HK-2 (cell line): Measurements from ENCODE around the gene SH3RF3.

Source experiments
- DNase-seq: peaks from one replicate; pipeline ENCODE4 v3.0.0-alpha.2; 2018; ENCODE audit not compliant: unreplicated experiment

Gene SH3RF3

DNA sequence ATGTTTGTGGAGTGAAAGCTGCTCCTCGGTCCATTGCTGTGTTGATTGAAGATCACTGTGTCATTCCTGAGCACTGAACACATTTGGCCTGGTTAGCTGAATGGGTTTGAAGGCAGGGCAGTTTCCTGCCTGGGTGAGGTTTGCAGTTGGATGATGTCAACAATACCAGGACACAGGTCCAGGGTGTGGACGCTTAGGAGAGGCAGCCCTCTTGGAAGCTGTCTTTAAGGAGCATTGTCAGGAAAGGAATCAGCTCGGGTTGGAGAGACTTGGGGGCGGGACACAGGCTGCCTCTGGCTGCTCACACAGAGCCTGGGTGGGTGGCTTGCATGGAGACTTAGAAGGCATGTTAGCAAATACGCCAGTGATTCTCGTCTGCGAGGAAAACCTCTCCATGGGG lies 247.1 kb downstream of the SH3RF3 start:
- DNase-seq = no peak

DNA sequence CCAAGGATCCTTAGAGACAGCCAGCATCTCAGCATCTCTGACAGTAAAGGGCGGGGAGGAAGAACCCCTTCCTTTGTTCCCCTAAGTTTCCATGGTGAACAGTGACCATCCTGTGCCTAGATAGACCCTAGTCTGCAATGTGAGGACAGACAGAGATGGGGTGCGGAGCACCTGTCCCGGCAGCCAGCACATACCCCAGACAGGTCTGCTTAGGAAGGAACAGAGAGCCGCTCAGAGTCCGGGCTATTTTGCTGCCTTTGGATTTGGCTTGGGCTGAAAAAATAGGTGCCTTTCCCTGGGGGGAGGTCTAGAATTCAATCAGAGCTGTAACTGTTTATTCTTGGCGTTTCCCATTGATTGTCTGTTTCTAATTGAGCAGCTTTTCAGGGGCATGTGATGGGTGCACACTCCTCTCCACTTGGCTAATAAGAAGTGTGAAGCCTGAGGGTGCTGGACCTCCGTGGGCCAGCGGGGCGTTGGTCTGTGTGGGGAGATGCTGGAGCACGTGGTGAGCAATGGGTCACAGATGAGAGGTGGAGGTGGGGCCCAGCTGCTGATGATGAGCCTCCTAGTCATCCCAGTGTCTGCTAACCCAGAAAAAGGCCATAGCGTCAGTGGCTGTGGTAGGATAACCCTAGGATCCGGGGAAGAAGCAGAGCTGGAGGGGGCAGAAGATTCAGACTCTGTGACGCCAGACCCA lies 247.9 kb downstream of the SH3RF3 start:
- no peak for DNase-seq

DNA sequence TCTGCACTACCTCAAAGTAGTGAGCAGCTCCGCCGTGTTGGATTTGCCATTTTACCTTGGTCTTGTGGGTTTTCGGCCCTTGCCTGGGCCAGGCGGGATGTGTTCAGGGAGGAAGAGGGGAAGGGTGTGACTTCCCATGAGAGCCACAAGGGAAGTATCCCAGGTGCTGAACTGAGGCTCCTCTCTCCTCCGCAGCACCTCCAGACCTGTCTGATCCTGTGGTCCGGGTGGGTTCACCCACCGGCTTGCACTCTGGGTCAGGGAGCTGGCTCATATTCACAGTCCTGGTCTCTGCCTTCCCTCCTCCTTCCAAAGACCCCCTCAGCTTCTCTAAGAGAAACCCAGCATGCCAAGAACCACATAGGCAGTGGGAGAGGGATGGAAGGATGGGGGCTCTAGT lies 249.0 kb downstream of the SH3RF3 start:
- DNase-seq = no peak

DNA sequence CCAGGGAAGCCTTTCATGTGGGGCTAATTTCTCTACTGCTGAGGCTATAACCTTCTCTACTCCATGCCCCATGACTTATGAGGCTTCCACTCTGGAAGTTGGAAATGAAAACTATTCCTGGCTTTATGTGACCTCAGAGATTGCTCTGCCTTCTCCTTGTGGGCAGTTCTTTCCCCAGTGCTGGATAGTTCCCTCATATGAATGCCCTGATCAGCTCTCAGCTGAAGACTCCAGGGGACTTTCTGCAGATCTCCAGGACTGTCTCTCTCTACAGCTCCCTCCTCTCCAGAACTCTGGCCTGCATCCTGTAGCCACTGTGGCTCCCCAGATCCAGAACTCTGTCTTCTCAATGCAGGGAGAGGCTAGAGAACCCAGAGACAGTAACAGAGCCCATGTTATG lies 249.7 kb downstream of the SH3RF3 start:
- no peak for DNase-seq

DNA sequence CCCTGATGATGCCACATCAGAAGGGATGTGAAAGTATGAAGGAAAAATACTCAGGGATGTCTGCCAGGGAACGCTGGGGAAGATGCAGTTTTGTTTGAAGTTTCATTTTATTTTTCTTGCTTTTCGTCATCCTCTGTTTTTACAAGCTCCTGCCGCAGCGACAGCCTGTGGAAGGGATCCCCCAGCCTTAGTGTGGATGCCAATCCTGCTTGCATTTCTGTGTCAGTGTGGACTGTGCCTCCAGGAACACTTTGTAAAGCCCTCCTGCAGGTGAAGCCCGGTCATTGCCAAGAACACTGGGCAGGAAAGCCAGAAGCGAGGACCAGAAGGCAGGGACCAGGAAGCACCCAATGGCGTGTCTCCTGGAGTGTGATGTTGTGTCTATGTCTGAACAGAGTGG lies 250.5 kb downstream of the SH3RF3 start:
- no peak for DNase-seq

DNA sequence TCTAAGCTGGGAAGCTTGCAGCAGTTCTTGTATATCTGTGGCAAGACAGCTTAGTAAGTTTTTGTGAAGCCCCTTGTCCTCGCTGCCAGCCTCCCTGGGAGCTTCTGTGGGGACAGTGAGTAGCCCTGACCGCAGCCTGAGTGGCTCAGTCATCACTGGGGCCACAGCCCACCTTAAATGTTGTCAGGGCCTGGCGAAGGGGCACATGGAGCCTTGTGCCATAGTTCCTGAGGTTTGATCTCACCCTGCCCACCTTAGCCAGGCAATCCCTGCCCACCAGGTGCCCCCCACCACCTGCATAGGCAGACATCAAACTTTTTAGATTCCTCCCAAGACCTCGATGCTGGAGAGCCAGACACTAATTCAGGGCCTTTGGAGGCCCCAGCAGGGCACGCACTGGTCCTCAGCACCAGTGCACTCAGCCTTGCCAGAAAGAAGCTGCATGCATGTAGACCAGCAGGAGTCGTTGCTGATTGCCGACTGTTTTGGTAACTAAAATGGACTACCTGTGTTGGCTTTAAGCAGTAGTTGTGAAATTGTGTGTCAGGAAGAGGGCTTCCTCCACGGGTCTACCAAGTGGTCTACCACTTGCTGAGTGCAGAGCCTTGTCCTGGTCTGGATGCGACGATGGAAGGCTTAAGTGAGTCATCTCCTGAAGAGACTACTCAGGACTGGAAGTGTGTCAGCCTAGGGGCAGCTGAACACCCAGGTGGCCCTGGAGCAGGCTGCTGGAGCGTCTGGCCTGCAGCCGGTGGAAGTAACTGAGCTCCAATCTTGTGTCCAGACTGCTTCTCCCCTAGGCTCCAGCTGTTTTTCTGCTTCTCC lies 251.7 kb downstream of the SH3RF3 start:
- no peak for DNase-seq

DNA sequence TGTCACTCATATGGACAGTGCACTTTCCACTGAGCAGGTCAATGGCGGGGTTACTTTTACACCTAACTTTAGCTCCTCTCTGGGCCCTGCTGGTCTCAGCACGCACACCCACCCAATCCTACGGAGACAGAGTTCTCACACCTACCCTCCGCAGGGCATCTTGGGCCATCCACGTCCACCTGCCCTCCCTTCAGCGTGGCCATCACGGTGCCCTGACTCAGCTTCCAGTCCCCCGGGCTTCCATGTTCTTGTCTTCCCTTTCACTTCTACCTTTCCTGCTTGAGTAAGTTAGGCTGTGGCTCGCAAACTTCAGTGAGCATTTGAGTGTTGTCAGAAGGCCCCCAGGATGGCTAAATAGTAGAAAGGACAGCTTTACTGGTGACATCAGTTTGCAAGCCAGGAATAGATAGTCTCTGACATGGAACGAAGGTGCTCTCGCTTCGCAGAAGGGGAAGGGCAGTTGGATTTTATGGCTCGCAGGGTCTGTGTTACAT lies 252.4 kb downstream of the SH3RF3 start:
- DNase-seq = no peak

DNA sequence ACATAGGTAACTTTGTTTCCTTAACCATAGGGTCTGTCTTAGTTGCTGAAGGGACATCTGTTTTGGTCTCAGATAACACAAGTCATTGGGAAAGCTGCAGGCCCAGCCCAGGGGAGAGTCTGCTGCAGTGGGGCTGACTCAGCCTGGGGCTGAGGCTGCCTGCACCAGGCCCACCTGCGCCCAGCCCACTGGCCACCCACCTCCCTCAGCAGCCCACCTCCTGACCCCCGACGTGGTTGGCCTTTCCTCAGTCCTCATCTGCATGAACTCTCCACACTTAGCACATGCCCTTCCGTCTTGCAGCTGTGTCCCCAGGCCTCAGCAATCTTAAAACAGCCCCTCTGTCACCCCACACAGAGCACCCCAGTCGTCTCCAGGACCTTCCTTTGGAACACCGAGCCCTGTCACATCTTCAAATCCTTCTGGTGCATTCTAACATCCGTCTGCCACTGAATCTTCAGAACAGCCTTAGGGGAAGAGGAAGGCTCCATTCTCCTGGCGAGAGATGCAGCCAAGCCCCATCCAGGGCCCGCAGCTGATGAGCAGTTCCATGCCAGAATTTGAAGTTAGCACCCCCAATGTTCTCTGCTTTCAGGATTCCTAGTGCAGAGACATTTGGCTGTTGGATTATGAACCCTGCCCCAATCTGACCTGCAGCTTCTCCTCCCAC lies 253.4 kb downstream of the SH3RF3 start:
- DNase-seq = no peak

DNA sequence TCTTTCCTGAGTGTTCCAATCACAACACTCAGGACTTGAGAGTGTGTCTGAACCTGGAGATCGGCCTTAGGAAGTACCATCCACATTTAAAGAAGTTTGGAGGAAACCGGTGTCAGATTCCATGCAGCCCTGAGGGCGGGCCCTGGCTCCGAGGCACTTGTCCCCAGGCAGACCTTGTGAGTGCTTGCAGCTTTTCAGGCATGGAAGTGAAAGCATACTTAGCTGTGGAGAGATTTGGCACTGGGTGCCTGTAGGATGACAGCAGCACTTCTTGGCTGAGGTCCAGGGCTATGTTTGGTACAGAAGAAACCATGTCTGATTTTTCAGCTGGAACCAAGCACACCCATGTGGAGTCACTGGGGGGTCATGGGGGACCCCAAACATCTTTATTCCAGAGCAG lies 253.9 kb downstream of the SH3RF3 start:
- DNase-seq = no peak

DNA sequence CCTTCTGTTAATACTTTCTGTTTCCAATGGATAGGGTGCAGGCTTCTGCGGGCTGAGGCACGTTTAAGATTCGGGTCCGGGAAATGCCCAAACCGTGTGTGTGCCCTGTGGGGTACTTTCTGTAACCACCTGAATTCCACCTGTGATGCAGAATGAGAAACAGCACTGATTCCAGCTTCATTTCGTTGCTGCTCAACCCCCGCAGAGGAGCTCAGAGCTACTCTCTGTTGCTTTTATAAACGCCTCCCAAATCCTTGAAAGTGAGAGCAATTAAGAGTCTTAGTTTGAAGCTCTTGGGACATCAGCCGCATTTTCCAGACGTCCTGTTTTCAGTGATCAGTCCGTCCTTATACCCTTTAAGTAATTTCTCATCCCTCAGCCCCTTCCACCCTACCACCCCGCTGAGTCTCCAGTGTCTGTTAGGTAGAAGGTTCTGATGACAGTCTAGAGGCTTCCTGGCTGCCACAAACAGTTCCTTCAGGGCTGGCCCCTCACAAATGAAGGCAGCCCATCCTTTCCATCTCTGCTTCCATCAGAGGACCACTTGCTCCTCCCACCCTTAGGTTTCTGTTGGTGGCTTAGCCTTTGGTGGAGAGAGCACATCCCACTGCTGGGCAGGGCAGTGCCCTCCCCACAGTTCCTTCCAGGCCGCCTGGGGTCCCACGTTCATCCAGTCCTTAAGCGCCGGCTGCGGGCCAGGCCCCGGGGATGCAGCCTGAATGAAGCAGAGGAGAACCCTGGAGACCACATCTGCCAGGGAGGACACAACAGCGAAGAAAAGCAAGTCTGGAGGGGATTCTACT lies 254.7 kb downstream of the SH3RF3 start:
- DNase-seq = no peak

DNA sequence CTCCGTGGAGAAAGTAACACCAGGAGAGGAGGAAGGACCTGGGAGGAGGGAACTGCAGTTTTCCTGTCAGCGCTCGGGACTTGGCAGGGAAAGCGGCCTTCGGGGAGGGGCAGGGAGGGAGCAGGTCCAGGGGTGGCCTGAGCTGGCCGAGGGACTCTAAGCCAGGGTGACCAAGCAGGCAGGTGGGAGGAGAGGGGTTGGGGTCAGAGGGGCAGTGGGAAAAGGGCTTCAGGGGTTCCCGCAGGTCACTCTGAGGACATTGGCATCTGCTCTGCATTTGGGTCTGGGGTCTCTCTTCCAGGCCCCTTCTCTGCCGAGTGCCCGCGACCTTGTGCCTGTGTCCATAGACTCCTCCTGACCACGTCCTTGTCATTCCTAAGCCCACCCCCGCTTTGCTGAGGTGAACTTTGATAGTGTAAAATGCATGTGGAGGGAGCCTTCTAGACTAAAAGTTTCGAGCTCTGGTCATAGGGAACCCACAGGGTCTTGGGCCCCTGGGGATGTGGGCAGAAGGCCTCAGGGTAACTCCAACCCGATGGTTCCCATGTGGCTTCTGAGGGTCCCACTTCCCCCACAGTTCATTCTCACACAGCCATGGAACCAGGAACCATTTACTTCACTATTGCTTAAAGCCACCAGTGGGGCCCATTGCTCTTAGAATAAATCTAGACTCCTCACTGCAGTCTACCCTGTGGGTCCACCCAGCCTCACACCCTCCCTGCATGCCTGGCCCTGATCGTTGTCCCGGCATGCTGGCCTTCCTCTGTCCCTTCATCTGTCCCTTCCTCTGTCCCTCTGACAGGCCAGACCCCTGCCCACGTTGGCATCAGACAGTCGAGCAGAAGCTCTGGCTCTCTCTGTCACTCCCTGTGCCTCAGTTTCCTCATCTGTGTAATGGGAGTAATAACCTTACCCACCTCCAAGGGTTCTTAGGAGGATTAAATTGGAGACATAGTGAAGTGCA lies 255.6 kb downstream of the SH3RF3 start:
- DNase-seq = no peak

DNA sequence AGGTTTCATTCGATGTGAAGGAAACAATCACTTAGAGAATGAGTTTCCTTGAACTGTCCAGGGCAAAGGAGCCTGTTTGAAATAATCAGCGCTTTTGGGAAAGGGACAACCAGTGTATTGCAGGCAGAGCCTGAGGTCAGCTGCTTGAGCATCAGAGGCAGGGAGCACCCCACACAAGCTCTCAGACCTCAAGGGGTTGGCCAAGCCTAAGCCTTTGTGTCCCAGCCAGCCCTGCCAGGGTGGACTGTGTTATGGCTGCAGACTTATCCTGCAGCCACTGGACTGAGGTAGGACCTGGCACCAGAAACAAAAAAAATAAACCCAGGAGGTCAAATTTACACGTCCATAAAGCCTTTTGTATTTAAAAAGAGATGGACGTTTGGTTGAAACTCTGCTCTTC lies 256.5 kb downstream of the SH3RF3 start:
- no peak for DNase-seq

DNA sequence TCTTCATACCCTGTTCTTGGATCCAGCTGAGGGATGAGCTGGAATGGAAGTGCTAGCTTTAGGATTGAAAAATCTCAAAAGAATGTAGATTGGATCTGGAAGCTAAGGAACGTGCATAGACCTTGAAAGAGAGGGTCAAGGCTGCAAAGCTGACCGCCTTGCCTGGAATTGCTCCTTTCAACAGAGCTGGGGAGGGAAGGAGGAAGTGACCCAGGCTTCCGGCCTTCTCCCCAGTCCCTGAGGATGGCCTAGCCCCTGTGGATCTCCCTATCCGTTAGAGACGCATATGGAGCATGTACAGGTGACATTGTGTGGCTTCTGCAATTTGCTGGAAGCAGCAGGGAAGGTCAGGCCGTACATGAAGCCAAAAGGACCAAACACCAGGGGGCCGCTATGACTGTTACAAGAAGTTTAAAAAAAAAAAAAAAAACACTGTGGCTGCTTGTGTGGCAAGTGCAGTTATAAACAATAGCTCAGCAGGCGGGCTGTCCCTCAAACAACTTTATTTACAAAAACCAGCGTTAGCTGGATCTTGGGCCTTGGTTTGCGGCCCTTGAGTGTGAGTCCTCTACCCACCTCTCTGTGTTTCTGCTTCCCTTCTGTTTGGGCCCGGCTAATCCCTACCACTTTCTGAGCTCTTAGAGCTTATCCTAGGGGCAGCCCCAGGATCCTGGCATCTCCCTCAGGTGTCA lies 257.1 kb downstream of the SH3RF3 start:
- DNase-seq = no peak

DNA sequence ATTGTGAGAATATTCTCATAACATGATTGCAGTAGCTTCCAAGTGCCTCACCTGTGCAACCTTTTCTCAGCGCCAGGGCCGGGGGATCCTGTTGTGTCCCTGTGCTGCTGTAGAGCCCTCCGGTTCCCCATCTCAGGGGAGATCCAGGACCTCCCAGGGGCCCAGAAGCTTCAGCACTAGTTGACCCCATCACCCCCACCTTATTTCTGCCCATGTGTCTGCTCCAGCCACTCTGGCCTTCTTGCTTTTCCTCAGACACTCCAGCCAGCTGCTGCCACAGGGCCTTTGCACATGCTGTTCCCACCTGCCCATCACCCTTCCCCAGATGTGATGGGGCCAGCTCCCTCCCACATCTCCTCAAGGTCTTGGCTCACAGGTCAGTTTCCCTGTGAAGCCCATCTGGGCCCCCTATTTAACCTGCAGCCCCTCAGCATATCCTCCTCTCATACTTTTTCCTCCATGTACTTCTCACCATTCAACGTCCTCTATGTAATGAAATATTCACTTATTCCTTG lies 258.3 kb downstream of the SH3RF3 start:
- no peak for DNase-seq

DNA sequence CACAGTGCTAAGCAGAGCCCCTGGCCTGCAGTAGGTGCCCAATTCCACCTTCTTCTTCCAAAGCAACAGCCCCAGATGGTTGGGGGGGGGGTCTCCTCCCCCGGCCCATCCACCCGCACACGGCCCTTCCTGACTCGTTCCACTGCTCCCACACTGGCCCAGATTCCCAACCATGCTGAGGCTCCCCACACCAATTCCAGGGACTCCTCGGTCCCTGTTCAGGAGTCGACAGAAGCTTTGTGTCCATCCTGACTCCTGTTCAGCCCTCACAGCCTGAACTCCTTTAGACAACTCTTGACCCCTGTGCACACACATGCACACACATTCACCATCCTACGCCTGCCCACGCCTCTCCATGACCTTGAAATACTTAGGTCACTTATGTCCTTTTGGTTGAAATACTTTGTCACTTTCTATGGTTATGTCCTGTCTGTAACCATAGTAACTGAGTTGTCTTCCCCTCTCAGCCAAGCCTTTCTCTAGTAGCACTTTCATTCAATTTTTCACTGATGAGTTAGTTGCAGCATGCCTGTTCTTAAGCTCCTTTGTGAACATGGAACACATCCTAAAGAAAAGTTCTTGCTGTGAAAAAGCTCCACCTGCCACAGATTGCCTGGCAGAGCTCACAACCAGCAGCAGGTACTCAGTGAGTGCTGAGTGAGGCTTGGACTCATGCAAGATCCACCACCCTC lies 258.9 kb downstream of the SH3RF3 start:
- DNase-seq = no peak

DNA sequence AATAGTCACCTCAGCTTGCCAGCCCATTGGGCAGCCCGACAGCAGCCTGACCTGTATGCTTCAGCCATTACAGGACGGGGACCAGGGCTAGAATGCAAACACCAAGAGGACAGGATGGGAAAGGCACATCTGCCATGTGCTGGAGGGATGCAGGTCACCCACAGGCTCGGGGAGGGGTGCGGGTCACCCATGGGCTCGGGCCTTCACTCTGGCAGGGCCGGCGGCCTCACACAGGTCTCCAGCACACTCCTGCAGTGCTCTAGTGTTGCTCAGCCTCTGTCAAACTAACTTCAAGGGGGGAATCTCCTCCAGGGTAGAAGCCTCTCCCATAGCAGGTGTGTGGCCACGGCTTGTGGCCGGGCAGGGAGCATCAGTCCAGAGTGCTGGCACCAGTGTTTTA lies 262.2 kb downstream of the SH3RF3 start:
- no peak for DNase-seq

DNA sequence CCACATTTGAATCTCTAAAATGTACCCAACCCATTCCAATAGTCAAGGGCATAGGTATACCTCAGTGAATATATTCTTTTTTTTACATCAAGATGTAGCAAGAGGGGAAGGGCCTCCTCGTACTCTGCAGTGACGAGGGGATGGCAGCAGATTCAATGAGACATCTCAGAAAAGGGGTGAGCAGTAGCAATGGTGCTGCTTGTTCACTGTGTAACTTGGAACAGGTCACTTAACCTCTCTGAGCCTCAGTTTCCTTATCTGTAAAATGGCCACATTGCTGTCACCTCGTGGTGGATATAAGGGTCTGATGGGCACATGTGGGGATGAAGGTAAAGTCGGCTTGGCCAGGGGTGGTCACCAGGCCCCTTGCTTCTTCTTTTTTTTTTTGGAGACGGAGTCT lies 263.1 kb downstream of the SH3RF3 start:
- no peak for DNase-seq

DNA sequence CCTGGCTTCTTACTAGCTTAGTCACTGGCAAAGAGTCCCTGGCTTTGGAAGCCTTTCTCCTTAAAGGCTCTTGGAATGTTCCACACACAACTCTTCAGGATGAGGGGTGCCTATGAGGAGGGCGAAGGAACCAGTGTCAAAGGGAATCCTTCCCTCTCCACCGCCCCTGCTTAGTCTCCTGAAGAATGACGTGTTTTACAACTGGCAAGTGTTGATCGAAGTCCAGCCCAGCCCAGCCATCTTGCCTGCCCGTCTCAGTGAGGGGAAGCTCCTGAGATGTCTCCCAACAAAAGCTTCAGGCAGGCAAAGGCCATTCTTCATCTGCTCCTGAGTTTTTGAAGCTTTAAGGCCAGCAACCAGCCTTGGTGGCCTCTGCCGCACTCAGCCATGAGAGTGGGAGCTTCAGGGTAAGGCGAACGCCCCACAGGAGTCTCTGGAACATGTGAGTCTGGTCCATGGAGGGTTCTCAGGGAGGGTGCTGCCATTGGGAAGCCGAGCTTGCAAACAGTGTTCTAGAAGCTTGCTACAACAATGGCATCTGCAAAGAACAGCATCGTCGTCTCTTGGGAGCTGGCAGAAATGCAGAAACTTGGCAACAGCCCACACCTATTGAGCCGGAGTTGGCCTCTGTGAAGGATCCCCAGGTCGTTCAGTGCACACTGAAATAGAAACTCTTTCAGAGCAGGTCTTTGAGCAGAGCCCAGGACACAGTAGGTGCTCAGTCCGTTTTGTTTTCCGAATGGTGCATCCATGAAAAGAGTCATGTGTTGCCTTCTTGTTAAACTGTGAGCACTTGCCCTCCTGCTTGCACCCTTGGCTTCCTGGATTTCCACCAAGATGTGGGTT lies 264.0 kb downstream of the SH3RF3 start:
- no peak for DNase-seq

DNA sequence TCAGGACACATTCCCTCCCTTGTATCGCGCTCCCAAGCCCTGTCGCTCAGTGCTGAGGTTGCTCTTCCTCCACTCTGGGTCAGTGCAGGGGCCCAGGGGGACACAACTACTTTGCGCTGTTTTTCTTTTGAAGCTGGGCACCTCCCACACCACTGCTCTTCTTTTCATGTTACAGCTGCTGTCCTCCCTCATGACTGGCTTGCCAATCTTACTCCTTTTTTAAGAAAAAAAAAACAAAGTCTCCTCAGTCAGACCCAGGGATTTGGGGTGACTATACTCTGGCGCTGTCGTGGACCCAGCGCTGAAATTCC lies 264.6 kb downstream of the SH3RF3 start:
- DNase-seq = no peak
